ENCODE results near the gene DNAL4. TPM values are rescaled to one million over a fixed set of nuclear protein-coding genes. Genes with fewer than 3 reads are reported as not detected.
A peak's percentile ranks its signal among the peaks of the same experiment; 100 is the strongest.

DNAL4 gene
- polyA plus RNA-seq, 2 of the 4 experiments (the other 2 are of a cell fraction) = 7.7 to 9.8 TPM

DNA sequence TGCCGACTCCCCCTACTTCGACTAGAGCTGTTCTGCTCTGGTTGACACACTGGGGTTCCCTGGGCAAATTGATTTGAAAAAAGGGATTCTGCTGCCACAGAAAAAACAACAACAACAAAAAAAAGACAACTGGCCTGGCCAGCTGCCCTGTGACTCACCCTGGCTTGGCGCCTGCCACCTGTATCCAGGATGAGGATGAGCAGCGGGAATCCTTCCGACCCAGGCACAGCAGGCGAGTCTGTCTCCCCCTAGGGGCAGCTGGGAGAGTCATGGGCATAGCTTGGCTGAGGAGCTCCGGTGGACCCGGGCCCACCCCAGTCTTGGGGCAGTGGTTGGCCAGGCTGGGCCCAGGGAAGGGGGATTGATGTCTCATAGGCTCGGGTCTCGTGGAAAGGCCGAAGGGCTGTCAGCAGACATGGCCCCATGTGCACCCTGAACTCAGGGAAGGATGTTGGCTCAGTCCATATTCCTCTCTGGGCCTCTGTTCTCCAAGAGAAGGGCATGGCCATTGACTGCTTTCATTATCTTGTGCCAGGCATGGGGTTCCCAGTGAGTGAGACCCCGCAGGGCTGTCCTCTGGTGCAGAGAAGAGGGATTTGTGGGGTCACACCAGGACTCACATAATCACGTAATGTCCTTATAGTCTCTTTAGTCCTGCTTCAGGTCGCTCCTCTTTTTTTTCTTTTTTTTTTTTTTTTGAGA is 27.7 kb downstream of the DNAL4 start:
- Histone ChIP-seq H3K4me1 (peaks cover 29% of the 10 kb centered on the region), H3K4me2 (peak overlapping the region; percentile 42; the same call in 2 of the 3 replicates), H3K27ac (peak overlapping the region; percentile 17 to 76; a peak in 4 of 6 replicates), H3K4me3 (no peak overlapping the region), H3K9me3 (no peaks in the 10 kb centered on the region)
- CTCF ChIA-PET = interaction anchor here (0.5 to 7.5 kb wide), 38 partner anchors 8 to 714 kb away, joined by 3 to 112 read pairs (median 4); partner anchors contain the start of genes CBX6, NPTXR and SUN2
- TF ChIP-seq EHMT2 (IDR thresholded peaks at IDR 0.05; ENCODE audit: low read depth) = no peak
- TF ChIP-seq RAD21 (conservative IDR thresholded peaks at IDR 0.05 in 1 of 2, IDR thresholded peaks at IDR 0.05 in 1 of 2) = peak; percentile 52
- TF ChIP-seq MAX (IDR thresholded peaks at IDR 0.05) = 0 out of 2 replicates have a peak, but pooled peaks have one; percentile 48
- peak; percentile 55 for TF ChIP-seq SMC3 (IDR thresholded peaks at IDR 0.05)
- TF ChIP-seq NPAS2 (CRISPR knock-in tag; IDR thresholded peaks at IDR 0.05; ENCODE audit: borderline replicate concordance) = no peak
- no peak for TF ChIP-seq RNF2 (IDR thresholded peaks at IDR 0.05; ENCODE audit: borderline replicate concordance, low read depth)
- TF ChIP-seq FOSL2 (IDR thresholded peaks at IDR 0.05) = 0 out of 2 replicates have a peak, but pooled peaks have one; percentile 17
- peak; percentile 82 for TF ChIP-seq FOSL2 (CRISPR knock-in tag; IDR thresholded peaks at IDR 0.05)
- TF ChIP-seq, protein P1, sequence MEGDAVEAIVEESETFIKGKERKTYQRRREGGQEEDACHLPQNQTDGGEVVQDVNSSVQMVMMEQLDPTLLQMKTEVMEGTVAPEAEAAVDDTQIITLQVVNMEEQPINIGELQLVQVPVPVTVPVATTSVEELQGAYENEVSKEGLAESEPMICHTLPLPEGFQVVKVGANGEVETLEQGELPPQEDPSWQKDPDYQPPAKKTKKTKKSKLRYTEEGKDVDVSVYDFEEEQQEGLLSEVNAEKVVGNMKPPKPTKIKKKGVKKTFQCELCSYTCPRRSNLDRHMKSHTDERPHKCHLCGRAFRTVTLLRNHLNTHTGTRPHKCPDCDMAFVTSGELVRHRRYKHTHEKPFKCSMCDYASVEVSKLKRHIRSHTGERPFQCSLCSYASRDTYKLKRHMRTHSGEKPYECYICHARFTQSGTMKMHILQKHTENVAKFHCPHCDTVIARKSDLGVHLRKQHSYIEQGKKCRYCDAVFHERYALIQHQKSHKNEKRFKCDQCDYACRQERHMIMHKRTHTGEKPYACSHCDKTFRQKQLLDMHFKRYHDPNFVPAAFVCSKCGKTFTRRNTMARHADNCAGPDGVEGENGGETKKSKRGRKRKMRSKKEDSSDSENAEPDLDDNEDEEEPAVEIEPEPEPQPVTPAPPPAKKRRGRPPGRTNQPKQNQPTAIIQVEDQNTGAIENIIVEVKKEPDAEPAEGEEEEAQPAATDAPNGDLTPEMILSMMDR (IDR thresholded peaks at IDR 0.05) = peak; percentile 71
- peak; percentile 90 to 91 for ATAC-seq
- 21% methylated on average over 11 of the region's 14 CpGs for WGBS (ENCODE audit: missing lambda C conversion rate)
- DNase-seq (ENCODE audit: low read depth in 1 of 2, low spot score in 1 of 2) = peak; percentile 82 to 90
- FAIRE-seq = no peak
- POLR2A ChIA-PET = interaction anchor here (1.1 to 1.7 kb wide), 3 partner anchors 77 to 103 kb away, joined by 3 to 8 read pairs (median 3); partner anchors contain the start of gene TOMM22

DNA sequence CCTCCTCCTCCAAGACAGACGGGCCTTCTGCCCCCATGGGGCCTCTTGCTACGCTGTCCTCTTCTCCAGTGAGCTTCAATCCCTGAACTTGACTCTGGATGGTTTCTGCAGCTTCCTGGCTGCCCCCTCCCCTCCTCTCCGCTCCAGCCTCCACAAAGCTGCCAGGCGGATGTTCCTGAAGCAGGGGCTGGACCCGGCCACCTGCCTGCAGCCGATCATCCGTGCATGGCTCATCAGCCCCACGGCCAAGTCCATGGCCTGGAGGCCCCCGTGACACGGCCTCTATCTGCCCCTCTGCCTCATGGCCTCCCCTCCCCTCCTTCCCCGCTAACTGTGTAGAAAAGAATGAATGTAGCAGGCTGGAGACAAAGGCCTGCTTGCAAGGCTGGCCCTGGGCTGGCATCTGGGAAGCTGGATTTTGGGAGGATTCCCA is 31.4 kb downstream of the DNAL4 start:
- FAIRE-seq (no peak), DNase-seq (ENCODE audit: low read depth in 1 of 2, low spot score in 1 of 2) (no peak), ATAC-seq (no peak)
- Histone ChIP-seq H3K4me1 (peaks cover 27% of the 10 kb centered on the region), H3K9me3 (no peaks in the 10 kb centered on the region), H3K4me3 (no peak overlapping the region), H3K4me2 (no peak overlapping the region), H3K27ac (peak overlapping the region in 1 of 2 experiments; percentile 20; a peak in 1 of 6 replicates)
- WGBS (ENCODE audit: missing lambda C conversion rate) = 88% methylated on average over 5 of the region's 11 CpGs
- TF ChIP-seq RAD21 (conservative IDR thresholded peaks at IDR 0.05 in 1 of 2, IDR thresholded peaks at IDR 0.05 in 1 of 2) (no peak), HOXA7 (CRISPR knock-in tag; IDR thresholded peaks at IDR 0.05) (no peak), HEYL (CRISPR knock-in tag; IDR thresholded peaks at IDR 0.05) (no peak), HOXB13 (CRISPR knock-in tag; IDR thresholded peaks at IDR 0.05; ENCODE audit: low read depth) (no peak), CBX2 (IDR thresholded peaks at IDR 0.05; ENCODE audit: borderline replicate concordance, low read depth) (no peak), RARB (CRISPR knock-in tag; IDR thresholded peaks at IDR 0.05) (no peak), JUNB (IDR thresholded peaks at IDR 0.05) (no peak), ZFP36 (IDR thresholded peaks at IDR 0.05; ENCODE audit: borderline replicate concordance, partially characterized antibody) (no peak), MAZ (IDR thresholded peaks at IDR 0.05; ENCODE audit: borderline replicate concordance, low read depth, low read length) (no peak), MAFK (IDR thresholded peaks at IDR 0.05; ENCODE audit: partially characterized antibody) (no peak), PHF8 (IDR thresholded peaks at IDR 0.05; ENCODE audit: borderline replicate concordance, low read depth) (no peak), FOXS1 (CRISPR knock-in tag; IDR thresholded peaks at IDR 0.05) (no peak), POLR2AphosphoS2 (conservative IDR thresholded peaks at IDR 0.05; ENCODE audit: low read length) (no peak), TFCP2L1 (CRISPR knock-in tag; IDR thresholded peaks at IDR 0.05) (no peak), TP53 (CRISPR knock-in tag; IDR thresholded peaks at IDR 0.05) (no peak), FOSL2 (IDR thresholded peaks at IDR 0.05) (no peak), FOSL2 (CRISPR knock-in tag; IDR thresholded peaks at IDR 0.05) (no peak), HES2 (IDR thresholded peaks at IDR 0.05) (no peak), PBX3 (IDR thresholded peaks at IDR 0.05) (no peak)
- CTCF ChIA-PET = interaction anchor here (0.6 to 2.1 kb wide), 3 partner anchors 8 to 1170 kb away, joined by 3 to 10 read pairs (median 3); no protein-coding TSS in a partner anchor
- POLR2A ChIA-PET = no interaction called here
